22Rv1 (cell line): ENCODE measurements around the gene ARID3A.

ENCODE experiments used
- ZFX ChIP-seq: fragments of 450-650 bp; IDR thresholded peaks from 2 replicates; pipeline ENCODE4 v1.6.1; 2017; ENCODE audit warnings: antibody characterized with exemption, borderline replicate concordance
- TF ChIP-seq, protein P1 (sequence below): fragments of 450-650 bp; IDR thresholded peaks from 2 replicates; pipeline ENCODE4 v1.5.1; 2017; ENCODE audit warnings: mild to moderate bottlenecking

DNA sequence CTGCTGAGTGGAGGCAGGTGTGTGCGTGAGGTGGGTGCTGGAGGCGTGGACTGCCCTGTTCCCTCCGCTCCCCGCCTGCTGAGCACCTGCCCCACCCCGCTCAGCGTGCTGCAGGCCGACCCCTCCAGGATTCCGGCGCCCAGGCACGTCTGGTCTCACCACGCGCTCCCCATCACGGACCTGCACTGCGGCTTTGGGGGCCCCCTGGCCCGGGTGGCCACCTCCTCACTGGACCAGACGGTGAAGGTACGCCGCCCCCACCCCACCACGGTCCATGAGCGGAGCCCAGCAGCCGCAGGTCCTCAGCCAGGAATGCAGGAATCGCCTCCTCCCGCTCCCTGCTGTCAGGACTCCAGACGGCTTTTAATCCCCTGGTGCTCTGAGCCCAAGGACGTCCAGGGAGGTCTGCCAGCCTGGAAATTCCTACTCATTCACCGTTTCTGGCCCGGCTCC is 64.3 kb downstream of the ARID3A start:
- TF ChIP-seq, protein P1, sequence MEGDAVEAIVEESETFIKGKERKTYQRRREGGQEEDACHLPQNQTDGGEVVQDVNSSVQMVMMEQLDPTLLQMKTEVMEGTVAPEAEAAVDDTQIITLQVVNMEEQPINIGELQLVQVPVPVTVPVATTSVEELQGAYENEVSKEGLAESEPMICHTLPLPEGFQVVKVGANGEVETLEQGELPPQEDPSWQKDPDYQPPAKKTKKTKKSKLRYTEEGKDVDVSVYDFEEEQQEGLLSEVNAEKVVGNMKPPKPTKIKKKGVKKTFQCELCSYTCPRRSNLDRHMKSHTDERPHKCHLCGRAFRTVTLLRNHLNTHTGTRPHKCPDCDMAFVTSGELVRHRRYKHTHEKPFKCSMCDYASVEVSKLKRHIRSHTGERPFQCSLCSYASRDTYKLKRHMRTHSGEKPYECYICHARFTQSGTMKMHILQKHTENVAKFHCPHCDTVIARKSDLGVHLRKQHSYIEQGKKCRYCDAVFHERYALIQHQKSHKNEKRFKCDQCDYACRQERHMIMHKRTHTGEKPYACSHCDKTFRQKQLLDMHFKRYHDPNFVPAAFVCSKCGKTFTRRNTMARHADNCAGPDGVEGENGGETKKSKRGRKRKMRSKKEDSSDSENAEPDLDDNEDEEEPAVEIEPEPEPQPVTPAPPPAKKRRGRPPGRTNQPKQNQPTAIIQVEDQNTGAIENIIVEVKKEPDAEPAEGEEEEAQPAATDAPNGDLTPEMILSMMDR = no peak
- TF ChIP-seq ZFX = no peak
